IPS-20b (cell line): ENCODE data around the gene TNKS1BP1.
"Not testable (repeated sequence)": the region's sequence is repeated elsewhere in the genome, so short reads cannot be mapped to it uniquely, and the experiment has no call there.

ENCODE experiments used
- H3K27ac ChIP-seq: one replicate; pipeline ENCODE4 v1.5.1; 2013; ENCODE audit warnings: low read length
- H3K27me3 ChIP-seq: 2 replicates; pipeline ENCODE4 v1.6.1; 2013; ENCODE audit warnings: mild to moderate bottlenecking, low read length, inconsistent platforms; ENCODE audit not compliant: insufficient read depth
- H3K36me3 ChIP-seq: 2 replicates; pipeline ENCODE4 v1.6.1; 2013; ENCODE audit warnings: low read depth, mild to moderate bottlenecking, inconsistent platforms, low read length, moderate library complexity; ENCODE audit not compliant: insufficient read depth
- H3K4me1 ChIP-seq: 2 replicates; pipeline ENCODE4 v1.6.1; 2013; ENCODE audit warnings: mild to moderate bottlenecking, control low read depth, inconsistent platforms, low read length, moderate library complexity; ENCODE audit not compliant: insufficient read depth
- H3K4me3 ChIP-seq: 2 replicates; pipeline ENCODE4 v1.5.1; 2013; ENCODE audit warnings: mild to moderate bottlenecking, low read length, inconsistent platforms
- H3K9ac ChIP-seq: 2 replicates; pipeline ENCODE4 v1.6.1; 2013; ENCODE audit warnings: low read depth, mild to moderate bottlenecking, inconsistent platforms, low read length, moderate library complexity
- H3K9me3 ChIP-seq: 2 replicates; pipeline ENCODE4 v1.6.1; 2013; ENCODE audit warnings: mild to moderate bottlenecking, low read depth, low read length, inconsistent platforms; ENCODE audit not compliant: insufficient read depth

The TNKS1BP1 gene

DNA sequence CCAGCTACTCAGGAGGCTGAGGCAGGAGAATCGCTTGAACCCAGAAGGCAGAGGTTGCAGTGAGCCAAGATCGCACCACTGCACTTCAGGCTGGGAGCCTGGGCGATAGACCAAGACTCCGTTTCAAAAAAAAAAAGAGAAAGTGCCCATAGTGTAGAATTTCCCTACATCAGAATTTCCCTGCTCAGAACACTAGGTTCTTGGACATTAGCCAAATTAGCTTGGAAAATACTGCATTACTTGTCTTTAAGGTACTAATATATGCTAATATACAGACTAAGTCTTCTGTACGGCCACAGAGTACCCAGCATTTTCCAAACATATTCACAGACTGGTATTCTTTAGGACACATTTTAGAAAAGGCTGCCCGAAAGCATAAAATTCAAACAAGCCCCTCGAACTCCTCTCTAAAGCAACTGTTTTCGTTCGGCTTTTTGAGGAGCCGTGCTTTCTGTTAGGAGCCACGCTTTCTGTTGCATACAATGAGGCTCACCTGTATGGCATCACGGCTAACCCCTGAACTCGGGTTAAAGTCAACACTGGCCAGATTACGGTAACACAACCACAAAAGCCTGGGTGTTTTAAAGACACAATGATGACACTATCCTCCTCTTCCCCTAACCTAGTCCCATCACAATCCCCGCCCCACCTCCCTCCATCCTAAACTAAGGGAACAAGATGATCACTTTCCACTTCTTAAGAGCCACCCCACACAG, 18.4 kb downstream of the TNKS1BP1 start:
- peaks cover 75% of the 10 kb centered on the region for H3K36me3 ChIP-seq
- H3K4me3 ChIP-seq, result no peak overlapping the region
- H3K27ac ChIP-seq, result no peak overlapping the region
- H3K4me1 ChIP-seq, result peaks cover 7% of the 10 kb centered on the region; the same call in 1 of the 2 replicates
- no peak overlapping the region for H3K9ac ChIP-seq
- H3K27me3 ChIP-seq, result no peaks in the 10 kb centered on the region
- no peaks in the 10 kb centered on the region for H3K9me3 ChIP-seq

DNA sequence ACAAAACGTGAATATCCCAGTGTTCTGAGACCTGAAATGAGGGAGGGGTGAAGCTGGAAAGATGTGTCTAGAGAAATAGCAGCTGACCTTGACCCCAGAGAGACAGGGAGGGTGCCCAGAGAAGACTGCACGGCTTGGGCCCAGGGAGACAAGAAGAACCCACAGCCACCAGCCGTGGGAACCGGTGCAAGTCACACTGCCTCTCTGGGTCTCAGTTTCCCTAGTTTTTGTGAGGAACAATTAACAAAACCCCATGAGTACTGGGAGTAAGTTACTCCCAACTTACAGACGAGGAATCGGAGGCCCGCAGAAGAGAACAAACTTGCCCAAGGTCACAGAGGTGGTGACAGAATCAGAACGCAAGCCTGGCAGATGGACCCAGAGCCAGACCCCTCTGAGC, 19.2 kb downstream of the TNKS1BP1 start:
- Histone ChIP-seq H3K27me3 (no peaks in the 10 kb centered on the region), H3K4me1 (peaks cover under 1% of the 10 kb centered on the region; the same call in 1 of the 2 replicates), H3K36me3 (peaks cover 78% of the 10 kb centered on the region), H3K27ac (no peak overlapping the region), H3K4me3 (no peak overlapping the region), H3K9me3 (peaks cover 5% of the 10 kb centered on the region; the same call in 1 of the 2 replicates), H3K9ac (no peak overlapping the region)

DNA sequence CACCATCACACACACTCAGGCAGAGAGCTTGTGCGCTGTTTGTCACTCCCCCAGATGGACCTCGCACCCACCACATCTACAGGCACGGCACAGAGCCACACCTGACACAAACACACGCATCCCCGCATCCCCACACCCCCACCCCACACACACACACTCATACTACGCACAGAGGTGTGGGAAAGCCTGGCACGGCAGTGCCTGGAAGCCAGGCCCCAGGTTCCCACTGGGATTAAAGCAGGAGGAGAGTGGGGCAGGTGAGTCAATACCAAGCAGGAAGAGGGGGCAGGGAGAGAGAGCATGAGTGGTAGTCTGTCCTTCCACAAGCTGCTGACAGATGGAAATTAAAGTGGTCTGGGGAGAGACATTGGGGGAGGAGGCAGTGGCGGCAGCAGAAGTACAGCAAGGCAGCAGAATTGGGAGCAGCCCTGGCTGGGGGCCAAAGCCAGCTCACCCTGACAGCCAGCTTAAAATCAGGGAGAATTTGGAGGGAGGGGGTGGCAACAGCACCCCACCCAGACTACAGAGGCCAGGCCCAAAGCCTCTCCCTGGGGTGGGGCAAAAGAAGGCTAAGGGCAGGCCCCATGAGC, 20.7 kb downstream of the TNKS1BP1 start:
- Histone ChIP-seq H3K9ac (no peak overlapping the region), H3K27ac (no peak overlapping the region), H3K4me1 (no peaks in the 10 kb centered on the region), H3K36me3 (peaks cover 78% of the 10 kb centered on the region), H3K27me3 (no peaks in the 10 kb centered on the region), H3K9me3 (peaks cover 5% of the 10 kb centered on the region), H3K4me3 (no peak overlapping the region)

DNA sequence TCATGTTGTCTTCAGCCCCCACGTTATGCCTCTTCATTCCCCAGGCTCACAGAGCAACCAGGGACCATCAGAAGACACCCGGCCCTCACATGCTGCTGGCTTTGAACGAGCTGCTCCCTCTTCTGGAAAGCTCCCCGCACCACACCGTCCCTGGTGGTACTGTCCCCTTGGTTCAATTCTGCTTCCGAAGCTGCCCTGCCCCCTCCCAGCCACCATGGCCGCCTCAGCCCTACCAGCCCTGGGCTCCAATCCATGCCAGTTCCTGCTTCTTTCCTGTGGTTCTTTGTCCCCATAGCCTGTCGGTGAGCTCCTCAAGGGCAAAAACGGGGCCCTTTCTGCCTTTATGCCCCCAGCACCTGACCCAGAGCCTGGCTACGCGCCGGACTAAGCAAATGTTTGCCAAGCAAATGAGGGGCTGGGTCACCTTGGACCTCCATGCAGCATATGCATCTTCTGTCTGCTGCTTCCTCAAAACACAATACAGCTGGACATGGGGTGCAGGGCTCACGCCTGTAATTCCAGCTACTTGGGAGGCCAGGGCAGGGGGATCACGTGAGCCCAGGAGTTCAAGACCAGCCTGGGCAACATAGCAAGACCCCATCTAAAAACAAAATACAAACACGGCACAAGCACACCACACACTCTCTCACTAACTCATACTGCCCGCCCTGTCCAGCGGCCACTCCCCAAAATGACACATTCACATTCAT, 21.3 kb downstream of the TNKS1BP1 start:
- Histone ChIP-seq H3K9me3 (peaks cover 5% of the 10 kb centered on the region), H3K27ac (no peak overlapping the region), H3K4me3 (no peak overlapping the region), H3K36me3 (peaks cover 78% of the 10 kb centered on the region), H3K27me3 (no peaks in the 10 kb centered on the region), H3K4me1 (no peaks in the 10 kb centered on the region), H3K9ac (no peak overlapping the region)

DNA sequence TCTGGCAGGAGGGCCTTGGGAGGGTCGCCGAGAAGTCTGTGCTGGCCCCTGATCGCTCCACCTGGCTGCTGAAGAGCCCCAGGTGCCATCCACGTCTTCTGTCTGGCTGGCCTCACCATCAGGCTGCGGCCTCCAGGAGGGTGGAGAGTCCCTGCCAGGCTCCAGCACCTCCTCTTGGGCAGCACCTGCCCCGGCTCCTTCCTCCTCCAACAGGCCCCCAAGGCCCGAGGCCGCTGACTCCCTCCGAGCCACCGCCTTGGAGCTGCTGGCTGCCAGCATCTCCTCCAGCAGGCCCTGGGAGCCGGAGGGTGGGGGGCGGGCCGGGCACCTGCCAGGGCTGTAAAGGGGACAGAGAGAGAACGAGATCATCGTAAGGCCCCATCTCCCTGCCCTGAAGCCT, 22.3 kb downstream of the TNKS1BP1 start:
- no peaks in the 10 kb centered on the region for H3K4me1 ChIP-seq
- H3K9ac ChIP-seq, result no peak overlapping the region
- H3K36me3 ChIP-seq, result peaks cover 78% of the 10 kb centered on the region
- H3K9me3 ChIP-seq, result peaks cover 5% of the 10 kb centered on the region
- no peaks in the 10 kb centered on the region for H3K27me3 ChIP-seq
- no peak overlapping the region for H3K27ac ChIP-seq
- no peak overlapping the region for H3K4me3 ChIP-seq

DNA sequence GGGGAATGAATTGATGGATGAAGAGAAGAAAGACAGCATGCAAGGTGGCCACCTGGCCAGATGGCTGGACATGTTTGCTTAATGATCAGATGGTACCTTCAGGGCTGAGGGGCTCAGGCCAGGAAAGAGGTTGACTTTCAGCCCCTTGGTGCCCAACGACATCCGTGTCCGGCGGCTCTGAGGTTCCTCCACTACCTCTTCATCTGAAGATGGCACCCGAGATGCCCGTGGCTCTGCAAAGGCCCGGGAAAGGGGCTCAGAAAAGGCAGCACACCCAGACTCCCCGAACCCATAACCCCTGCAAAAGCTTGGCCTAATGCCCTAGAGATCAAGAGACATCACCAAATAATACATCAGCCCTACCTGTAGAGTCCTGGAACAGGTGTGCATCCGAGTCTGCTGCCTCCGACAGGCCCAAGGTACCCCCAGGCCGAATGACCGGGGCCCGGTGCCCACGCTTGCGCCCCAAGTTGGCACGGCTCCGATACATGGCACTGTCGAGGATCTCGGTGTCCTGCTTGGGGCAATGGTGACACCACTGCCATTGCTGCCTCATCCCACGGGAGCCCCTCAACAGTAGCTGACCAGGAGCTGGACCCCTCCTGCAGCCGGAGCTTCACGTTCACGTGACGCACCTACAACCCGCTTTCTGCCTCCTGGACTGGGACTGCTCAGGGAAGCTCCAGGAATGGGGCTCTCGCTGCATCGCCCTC, 22.9 kb downstream of the TNKS1BP1 start:
- Histone ChIP-seq H3K27ac (no peak overlapping the region), H3K9ac (no peak overlapping the region), H3K4me1 (no peaks in the 10 kb centered on the region), H3K9me3 (peaks cover 5% of the 10 kb centered on the region), H3K27me3 (no peaks in the 10 kb centered on the region), H3K36me3 (peaks cover 76% of the 10 kb centered on the region), H3K4me3 (no peak overlapping the region)

DNA sequence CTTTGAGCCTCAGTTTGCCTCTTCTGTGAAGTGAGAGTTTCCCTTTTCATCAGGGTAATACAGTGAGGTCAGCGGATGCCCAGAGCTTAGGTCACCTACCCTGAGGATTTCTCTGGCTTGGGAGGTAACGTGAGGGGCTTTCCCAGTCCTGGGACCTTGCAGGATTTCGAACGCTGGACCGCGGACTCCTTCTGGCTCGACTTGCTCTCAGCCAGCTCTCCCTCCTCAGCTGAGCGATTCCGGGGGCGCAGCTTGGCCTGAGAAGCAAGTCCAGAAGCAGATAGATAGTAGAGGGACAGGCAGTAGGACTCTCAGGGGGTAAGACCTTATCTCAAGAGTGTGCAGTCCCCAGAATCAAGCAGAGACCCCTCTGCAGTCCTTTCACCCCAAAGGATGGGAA, 24.0 kb downstream of the TNKS1BP1 start:
- H3K4me1 ChIP-seq, result no peaks in the 10 kb centered on the region
- H3K9ac ChIP-seq, result no peak overlapping the region
- no peaks in the 10 kb centered on the region for H3K27me3 ChIP-seq
- peaks cover 75% of the 10 kb centered on the region for H3K36me3 ChIP-seq
- H3K27ac ChIP-seq, result no peak overlapping the region
- no peak overlapping the region for H3K4me3 ChIP-seq
- peaks cover 5% of the 10 kb centered on the region for H3K9me3 ChIP-seq

DNA sequence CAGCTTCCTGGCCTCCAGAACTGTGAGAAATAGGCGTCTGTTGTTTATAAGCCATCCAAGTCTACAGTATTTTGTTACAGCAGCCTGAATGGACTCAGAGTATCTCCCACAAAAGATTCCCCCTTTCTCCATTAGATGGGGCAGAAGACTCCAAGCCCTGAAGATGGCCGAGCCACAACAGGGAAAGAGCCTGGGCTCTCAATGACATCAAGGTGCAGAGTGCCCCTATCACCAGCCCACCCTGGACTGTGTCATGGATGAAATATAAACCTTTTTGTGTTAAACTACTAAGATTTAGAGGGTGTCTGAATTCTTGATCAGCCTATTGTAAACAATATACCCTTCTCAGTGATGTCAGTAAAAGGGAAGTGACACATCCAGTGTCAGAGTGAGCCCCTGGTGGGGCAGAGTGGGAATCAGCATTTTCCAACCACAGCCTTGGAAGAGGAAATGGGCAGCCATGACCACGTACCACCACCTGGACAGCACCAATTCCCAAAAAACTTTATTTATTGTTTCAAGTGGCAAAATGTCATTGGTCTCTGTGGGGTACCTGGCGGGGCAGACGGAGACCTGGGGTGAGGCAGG, 25.5 kb downstream of the TNKS1BP1 start:
- Histone ChIP-seq H3K27ac (no peak overlapping the region), H3K4me3 (no peak overlapping the region), H3K4me1 (no peaks in the 10 kb centered on the region), H3K9ac (no peak overlapping the region), H3K9me3 (peaks cover 5% of the 10 kb centered on the region), H3K36me3 (peaks cover 69% of the 10 kb centered on the region), H3K27me3 (no peaks in the 10 kb centered on the region)

DNA sequence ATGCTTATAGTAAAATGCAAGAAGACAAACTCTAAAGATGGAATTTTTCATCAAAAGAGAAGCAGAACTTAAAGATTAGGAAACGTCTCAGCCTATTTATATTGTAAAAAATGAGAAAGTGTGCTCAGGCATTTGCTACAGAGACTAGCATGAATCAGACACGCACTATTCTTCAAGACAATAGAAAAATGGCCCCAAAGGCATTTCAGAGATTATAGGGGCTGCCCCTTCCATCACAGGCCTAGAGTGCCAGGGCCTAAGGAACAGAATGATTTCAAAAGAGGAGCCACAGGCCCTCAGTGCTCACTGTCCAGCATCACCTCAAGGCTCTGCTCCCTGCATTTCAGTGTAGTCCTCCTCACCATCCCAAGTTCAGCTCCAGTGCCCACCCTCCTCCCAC, 27.5 kb downstream of the TNKS1BP1 start:
- H3K27me3 ChIP-seq, result no peaks in the 10 kb centered on the region
- H3K4me1 ChIP-seq, result no peaks in the 10 kb centered on the region
- no peak overlapping the region for H3K4me3 ChIP-seq
- peaks cover 5% of the 10 kb centered on the region for H3K9me3 ChIP-seq
- peaks cover 53% of the 10 kb centered on the region for H3K36me3 ChIP-seq
- no peak overlapping the region for H3K9ac ChIP-seq
- no peak overlapping the region for H3K27ac ChIP-seq

DNA sequence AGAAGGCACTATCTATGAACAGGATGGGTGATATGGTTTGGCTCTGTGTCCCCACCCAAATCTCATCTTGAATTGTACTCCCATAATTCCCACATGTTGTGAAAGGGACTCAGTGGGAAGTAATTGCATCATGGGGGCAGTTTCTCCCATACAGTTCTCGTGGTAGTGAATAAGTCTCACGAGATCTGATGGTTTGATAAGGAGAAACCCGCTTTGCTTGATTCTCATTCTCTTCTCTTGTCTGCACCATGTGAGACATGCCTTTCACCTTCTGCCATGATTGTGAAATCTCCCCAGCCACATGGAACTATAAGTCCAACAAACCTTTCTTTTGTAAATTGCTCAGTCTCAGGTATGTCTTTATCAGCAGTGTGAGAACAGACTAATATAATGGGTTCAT, 28.5 kb downstream of the TNKS1BP1 start:
- not testable (repeated sequence) for H3K27me3 ChIP-seq, H3K27ac ChIP-seq, H3K4me3 ChIP-seq, H3K4me1 ChIP-seq, H3K9me3 ChIP-seq, H3K9ac ChIP-seq
- peaks cover 43% of the 10 kb centered on the region for H3K36me3 ChIP-seq
